Nephron (organoid): ENCODE results near the gene CNKSR3.
A peak's percentile ranks its signal among the peaks of the same experiment; 100 is the strongest.

Experiments
- H3K27ac Mint-ChIP-seq, 3 experiments: 2 replicates each; pipeline ENCODE4 v1.8.0; 2020; ENCODE audit warnings: mixed read lengths in 3 of 3, mild to moderate bottlenecking in 2 of 3, moderate library complexity in 1 of 3
- H3K27me3 Mint-ChIP-seq: 2 replicates; pipeline ENCODE4 v1.8.0; 2021; ENCODE audit warnings: low read depth, mild to moderate bottlenecking, moderate library complexity, mixed read lengths
- H3K36me3 Mint-ChIP-seq: 2 replicates; pipeline ENCODE4 v1.8.0; 2020; ENCODE audit warnings: low read depth, mixed read lengths
- H3K4me1 Mint-ChIP-seq: 2 replicates; pipeline ENCODE4 v1.8.0; 2020; ENCODE audit warnings: mixed read lengths
- H3K4me3 Mint-ChIP-seq, 3 experiments: 2 replicates each; pipeline ENCODE4 v1.8.0; 2020; ENCODE audit warnings: mild to moderate bottlenecking in 3 of 3, mixed read lengths in 3 of 3, moderate library complexity in 2 of 3
- H3K9me3 Mint-ChIP-seq: 2 replicates; pipeline ENCODE4 v1.8.0; 2020; ENCODE audit warnings: mixed read lengths
- CTCF ChIP-seq, 3 experiments: fragments of 200-600 bp; sonication (generic); IDR thresholded peaks; one replicate each; pipeline ENCODE4 v1.5.0; 2021; ENCODE audit warnings: antibody characterized with exemption in 3 of 3; ENCODE audit not compliant: unreplicated experiment in 3 of 3

The CNKSR3 gene

GRCh38 chr6:154441995-154442310 lies 68.5 kb downstream of the CNKSR3 start:
- no peak for TF ChIP-seq CTCF (IDR thresholded peaks at IDR 0.05; ENCODE audit: unreplicated experiment in 3 of 3)
- Mint-ChIP-seq H3K27ac (peak overlapping the region; percentile 93 to 95 (median 94)), H3K4me1 (peaks cover 50% of the 10 kb centered on the region)

GRCh38 chr6:154440422-154441043 lies 70.0 kb downstream of the CNKSR3 start:
- Mint-ChIP-seq H3K27me3 (no peaks in the 10 kb centered on the region), H3K9me3 (no peaks in the 10 kb centered on the region), H3K4me1 (peaks cover 46% of the 10 kb centered on the region), H3K4me3 (peak overlapping the region in 2 of 3 experiments; percentile 15 to 38), H3K27ac (peak overlapping the region; percentile 60 to 95 (median 85)), H3K36me3 (peaks cover 80% of the 10 kb centered on the region)
- no peak for TF ChIP-seq CTCF (IDR thresholded peaks at IDR 0.05; ENCODE audit: unreplicated experiment in 3 of 3)

More at GRCh38 chr6:154441995-154442310, 68.5 kb downstream of the CNKSR3 start:
- Mint-ChIP-seq H3K9me3 (no peaks in the 10 kb centered on the region), H3K27me3 (no peaks in the 10 kb centered on the region), H3K4me3 (peak overlapping the region in 2 of 3 experiments; percentile 10), H3K36me3 (peaks cover 73% of the 10 kb centered on the region)

GRCh38 chr6:154440022-154440421 lies 70.5 kb downstream of the CNKSR3 start:
- Mint-ChIP-seq H3K36me3 (peaks cover 86% of the 10 kb centered on the region), H3K4me1 (peaks cover 44% of the 10 kb centered on the region), H3K4me3 (no peak overlapping the region), H3K27ac (peak overlapping the region; percentile 60 to 95 (median 85)), H3K9me3 (no peaks in the 10 kb centered on the region), H3K27me3 (no peaks in the 10 kb centered on the region)
- TF ChIP-seq CTCF (IDR thresholded peaks at IDR 0.05; ENCODE audit: unreplicated experiment in 3 of 3), result no peak

- TF ChIP-seq CTCF (IDR thresholded peaks at IDR 0.05; ENCODE audit: unreplicated experiment in 3 of 3), result no peak
- Mint-ChIP-seq H3K4me3 (no peak overlapping the region), H3K36me3 (peaks cover 85% of the 10 kb centered on the region), H3K4me1 (peaks cover 44% of the 10 kb centered on the region), H3K27ac (peak overlapping the region; percentile 60 to 95 (median 60)), H3K27me3 (no peaks in the 10 kb centered on the region), H3K9me3 (no peaks in the 10 kb centered on the region)
These were observed 71.5 kb downstream of the CNKSR3 start for GRCh38 chr6:154438882-154439415.

- TF ChIP-seq CTCF (IDR thresholded peaks at IDR 0.05; ENCODE audit: unreplicated experiment in 3 of 3), result no peak
- Mint-ChIP-seq H3K9me3 (peaks cover 7% of the 10 kb centered on the region), H3K4me1 (peaks cover 51% of the 10 kb centered on the region), H3K4me3 (no peak overlapping the region), H3K27me3 (no peaks in the 10 kb centered on the region), H3K27ac (peak overlapping the region; percentile 20 to 88 (median 43)), H3K36me3 (peaks cover 88% of the 10 kb centered on the region)
These were observed 75.0 kb downstream of the CNKSR3 start for GRCh38 chr6:154435400-154435945.

- Mint-ChIP-seq H3K36me3 (peaks cover 89% of the 10 kb centered on the region), H3K27ac (peak overlapping the region; percentile 20 to 88 (median 43))
These were observed 75.8 kb downstream of the CNKSR3 start for GRCh38 chr6:154434662-154435061.

More at GRCh38 chr6:154434662-154435061, 75.8 kb downstream of the CNKSR3 start:
- no peak for TF ChIP-seq CTCF (IDR thresholded peaks at IDR 0.05; ENCODE audit: unreplicated experiment in 3 of 3)
- Mint-ChIP-seq H3K9me3 (peaks cover 7% of the 10 kb centered on the region), H3K4me3 (no peak overlapping the region), H3K27me3 (no peaks in the 10 kb centered on the region), H3K4me1 (peaks cover 43% of the 10 kb centered on the region)
